ENCODE results near the gene STARD5.

STARD5 gene

GRCh38 chr15:81310480-81310879 lies 13.5 kb downstream of the STARD5 start:
- DNase-seq, result no peak

DNA sequence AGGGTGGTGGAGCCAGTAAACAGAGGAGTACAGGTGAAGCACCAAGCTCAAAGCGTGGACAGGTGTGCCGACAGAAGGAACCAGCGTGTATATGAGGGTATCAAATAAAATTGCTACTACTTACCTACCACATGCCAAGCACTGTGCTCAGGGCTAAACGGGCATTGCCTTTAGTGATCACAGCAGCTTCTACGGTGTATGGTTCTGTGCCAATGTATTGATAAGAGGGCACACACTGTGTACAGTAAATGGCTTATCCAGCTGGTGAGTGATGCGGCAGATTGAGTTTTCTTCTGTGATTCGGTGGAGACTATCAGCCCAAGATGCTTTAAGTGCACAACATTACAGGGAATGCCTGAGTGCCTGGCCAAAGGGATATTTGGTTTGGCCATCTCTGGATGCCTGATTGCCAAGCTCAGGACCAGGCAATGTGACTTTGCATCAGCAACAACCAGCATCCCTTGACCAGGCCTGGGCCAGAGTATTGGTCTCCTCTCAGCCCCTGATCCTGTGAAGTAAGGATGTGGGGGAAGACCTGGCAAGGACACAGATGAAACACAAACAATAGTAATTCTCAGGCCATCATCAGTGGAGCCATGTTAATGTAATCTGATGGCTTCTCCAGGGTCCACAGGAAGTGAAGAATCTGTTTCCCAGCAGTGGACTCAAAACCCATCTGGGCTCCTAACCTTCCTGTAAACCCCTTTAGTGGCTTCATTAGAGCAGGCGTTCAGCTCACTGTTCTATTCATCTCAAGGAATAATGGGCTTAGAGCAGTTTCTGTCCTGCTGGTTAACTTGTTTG lies 14.1 kb downstream of the STARD5 start:
- no peak for DNase-seq

DNA sequence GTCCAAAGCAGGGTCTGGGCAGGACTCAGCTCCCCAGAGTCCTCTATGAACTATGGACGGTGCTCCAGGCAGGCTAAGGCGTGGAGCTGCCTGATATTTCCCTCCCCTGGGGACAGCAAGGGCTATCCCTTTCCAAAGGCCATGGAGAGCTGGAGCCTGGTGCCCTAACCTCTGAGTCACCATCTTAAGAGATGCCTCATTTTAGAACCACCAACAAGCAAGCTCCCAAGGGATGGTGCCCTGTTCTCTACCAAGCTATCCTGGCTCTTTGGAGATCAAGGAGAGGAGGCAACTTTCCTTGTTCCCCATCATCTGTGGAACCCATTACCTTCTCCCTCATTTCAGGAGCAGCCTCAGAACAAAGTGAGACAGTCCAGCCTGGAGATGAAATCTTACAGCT lies 15.7 kb downstream of the STARD5 start:
- DNase-seq, result no peak

GRCh38 chr15:81304226-81304625 lies 19.7 kb downstream of the STARD5 start:
- no peak for DNase-seq

- peak; percentile 65 to 84 for DNase-seq
These were observed 20.4 kb downstream of the STARD5 start for GRCh38 chr15:81303244-81304225.

DNA sequence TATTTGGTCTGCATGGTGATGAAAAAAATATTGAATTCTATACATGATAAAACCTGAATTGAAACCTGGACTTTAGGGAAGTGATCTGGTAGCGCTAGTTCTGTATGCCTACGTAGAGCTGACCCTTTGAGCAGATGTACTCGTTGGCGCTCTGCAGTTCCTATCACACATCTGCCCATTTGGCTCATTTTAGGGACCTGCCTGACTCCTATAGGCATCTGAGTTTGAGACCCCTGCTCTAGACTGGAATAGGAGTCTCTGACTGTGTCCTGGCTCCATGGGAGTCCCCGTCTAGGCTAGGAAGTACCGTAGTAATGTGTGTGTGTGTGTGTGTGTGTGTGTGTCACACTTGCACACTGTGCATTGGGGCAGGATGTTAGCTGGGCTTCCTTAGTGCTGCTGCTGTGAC lies 21.2 kb downstream of the STARD5 start:
- no peak for DNase-seq

DNA sequence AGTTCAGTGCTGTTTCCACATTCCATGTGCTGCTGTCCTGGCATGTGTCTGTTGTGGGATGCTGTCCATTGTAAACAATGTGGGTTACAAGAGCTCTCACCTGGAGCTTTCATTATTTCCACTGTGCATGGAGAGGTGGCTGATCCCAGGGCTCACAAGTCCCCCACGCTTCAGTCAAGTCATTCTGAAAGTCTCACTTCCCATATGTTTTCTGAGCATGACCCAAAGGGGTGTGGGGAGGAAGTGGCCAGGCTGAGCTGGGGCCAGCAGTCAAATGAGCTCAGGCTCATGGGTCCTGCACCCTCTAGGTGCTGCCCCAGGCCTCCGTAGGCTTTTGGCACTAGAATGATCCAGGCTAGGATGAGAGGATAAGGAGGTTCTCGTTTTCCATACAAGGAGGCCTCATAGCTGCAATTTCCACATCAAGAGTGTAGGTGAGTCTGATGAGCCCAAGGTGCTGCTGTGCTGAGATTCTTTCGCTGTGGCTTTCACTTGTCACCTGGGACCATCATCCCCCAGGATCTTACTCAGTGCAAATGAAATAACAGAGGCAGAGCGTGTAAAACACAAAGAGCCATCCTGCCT lies 22.0 kb downstream of the STARD5 start:
- no peak for DNase-seq

DNA sequence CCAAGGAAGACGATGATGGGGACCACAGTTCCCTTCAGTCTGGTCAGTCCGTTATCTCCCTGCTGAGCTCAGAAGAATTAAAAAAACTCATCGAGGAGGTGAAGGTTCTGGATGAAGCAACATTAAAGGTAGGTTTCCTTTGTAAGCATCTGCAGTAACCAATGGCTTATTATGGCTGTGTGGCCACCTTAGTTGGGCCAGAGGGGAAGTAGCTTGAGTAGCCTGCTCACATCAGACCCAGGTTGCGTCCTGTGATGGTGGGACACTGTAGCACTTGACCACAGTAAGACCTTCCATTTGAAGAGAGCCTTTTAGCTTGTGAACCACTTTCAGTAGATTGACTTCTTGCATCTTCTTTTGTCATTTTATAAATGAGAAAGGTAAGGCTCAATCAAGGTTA lies 22.6 kb downstream of the STARD5 start:
- no peak for DNase-seq

DNA sequence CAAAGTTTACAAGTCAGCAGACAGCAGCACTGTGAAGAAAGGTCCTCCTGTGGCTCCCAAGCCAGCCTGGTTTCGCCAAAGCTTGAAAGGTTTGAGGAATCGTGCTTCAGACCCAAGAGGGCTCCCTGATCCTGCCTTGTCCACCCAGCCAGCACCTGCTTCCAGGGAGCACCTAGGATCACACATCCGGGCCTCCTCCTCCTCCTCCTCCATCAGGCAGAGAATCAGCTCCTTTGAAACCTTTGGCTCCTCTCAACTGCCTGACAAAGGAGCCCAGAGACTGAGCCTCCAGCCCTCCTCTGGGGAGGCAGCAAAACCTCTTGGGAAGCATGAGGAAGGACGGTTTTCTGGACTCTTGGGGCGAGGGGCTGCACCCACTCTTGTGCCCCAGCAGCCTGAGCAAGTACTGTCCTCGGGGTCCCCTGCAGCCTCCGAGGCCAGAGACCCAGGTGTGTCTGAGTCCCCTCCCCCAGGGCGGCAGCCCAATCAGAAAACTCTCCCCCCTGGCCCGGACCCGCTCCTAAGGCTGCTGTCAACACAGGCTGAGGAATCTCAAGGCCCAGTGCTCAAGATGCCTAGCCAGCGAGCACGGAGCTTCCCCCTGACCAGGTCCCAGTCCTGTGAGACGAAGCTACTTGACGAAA lies 24.2 kb downstream of the STARD5 start:
- DNase-seq, result no peak

DNA sequence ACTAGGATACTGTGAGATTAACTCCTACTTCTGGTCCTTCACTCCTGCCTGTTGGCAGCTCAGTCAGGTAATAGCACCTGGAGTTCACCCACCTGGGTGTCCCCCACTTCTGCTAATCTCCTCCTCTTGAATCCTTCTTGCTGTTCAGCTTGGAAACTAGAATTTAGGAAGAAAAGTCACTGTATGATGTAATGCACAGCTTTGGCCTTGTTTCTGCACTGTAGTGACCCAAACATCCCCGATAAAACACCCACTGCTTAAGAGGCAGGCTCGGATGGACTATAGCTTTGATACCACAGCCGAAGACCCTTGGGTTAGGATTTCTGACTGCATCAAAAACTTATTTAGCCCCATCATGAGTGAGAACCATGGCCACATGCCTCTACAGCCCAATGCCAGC lies 24.8 kb downstream of the STARD5 start:
- no peak for DNase-seq

DNA sequence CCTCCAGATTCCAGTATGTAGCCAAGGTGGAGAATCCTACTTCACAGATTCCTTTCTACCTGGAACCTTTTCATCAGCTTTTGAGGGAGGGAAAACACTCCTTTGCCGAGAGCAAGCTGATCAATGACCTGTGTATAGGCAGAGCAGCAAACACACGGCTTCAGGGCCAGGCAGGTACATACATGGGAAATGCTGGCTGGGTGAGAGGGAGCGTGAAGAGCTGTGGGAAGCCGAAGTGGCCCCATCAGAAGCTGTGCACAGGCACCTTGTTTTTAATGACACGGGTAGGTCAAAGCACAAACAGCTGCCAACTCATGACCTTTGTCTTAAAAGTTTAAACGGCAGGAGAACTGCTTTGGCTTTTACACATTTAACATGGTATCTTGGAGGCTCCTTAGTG lies 25.3 kb downstream of the STARD5 start:
- no peak for DNase-seq

DNA sequence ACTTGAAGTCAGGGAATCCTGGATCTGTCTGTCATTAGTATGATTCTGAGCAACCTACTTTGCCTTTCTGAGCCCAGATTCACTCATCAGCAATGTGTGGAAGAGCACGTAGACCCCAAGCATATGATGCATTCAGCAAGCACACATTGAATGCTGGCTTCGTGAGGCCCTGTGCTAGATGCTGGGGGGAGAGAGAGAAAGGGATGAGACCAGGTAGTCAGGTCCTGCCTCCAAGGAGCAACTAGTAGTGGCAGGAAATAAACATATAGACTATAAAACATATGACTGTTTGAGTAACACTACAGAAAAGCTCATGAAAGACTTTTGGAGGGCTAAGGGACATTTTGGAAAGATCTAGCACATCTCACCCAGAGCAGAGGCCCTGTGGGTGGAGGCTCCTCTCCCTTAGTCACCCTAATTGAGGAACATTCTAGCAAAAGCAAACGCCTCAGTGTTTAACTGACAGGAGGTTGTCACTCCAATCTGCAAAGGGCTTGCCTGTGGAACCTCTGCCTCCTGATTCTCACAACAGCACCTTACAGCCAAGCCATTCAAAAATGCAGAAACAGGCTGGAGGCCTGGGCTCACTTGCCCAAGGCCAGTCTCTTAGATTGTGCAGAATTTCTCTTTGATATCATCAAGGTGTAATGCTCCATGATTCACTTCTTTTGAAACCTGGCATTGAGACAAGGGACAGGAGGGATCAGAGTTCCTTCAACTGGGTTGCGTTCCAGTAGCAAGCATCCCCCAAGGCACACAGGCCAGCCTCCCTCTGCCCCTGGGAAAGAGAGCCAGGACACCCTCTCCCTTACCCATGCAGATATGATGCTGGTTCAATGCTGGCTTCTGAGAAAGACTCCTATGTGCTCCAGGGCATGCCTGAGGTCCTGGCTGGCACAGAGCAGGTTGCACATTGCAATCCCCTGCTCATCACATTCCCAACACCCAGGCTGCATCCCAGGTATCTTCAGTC lies 26.1 kb downstream of the STARD5 start:
- no peak for DNase-seq

GRCh38 chr15:81297147-81297572 lies 26.8 kb downstream of the STARD5 start:
- no peak for DNase-seq

DNA sequence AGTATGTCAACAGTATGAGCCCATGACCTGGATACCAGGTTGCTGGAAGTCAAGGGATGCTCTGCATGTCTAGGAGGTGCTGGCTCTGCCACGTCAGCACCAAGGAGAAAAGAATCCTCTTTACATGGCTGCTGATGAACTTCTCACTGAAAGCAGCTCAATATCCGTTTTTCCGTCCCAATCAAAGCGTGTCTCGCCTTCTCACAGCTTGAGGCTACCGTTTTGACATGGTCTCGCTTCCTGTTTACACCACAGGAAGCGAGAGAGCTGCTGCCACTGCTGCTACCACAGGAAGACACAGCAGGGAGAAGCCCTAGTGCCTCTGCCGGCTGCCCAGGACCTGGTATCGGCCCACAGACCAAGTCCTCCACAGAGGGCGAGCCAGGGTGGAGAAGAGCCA lies 27.3 kb downstream of the STARD5 start:
- DNase-seq, result no peak

DNA sequence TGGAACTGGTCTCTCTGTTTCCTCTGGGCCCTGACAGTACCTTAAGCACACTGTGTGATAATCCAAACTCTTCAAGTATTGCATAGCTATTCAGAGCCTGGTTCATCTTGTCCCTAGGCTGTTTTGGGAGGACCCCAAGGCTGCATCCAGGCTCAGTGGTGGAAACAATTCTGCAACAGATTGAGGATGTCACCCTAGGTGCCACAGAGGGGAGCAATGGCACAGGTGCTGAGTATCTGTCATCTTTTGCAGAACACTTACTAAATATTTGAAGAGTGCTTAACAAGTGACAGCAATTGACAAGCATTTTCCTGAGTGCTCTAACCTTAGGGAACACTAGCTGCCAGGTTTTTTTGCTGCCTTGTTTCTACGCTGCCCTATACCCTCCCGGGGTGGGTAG lies 27.8 kb downstream of the STARD5 start:
- DNase-seq, result no peak

GRCh38 chr15:81295486-81296121 lies 28.3 kb downstream of the STARD5 start:
- no peak for DNase-seq

DNA sequence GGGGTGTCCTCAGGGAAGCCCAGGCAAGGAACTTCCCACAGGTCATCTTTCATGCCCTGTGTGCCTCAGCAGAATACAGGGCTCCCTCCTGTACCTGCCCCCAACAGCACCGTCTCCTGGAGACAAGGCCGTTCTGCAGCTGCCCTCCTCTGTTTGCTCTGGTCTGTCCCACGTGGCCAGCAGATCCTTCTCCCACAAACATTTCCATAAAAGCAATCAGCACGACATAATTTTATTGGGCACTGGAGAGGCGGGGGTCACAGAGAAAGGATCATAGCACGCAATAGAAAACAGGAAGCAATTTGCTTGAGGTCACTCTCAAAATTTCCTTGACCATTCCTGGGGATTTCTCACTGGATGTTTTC lies 29.4 kb downstream of the STARD5 start:
- peak; percentile 78 to 80 for DNase-seq

DNA sequence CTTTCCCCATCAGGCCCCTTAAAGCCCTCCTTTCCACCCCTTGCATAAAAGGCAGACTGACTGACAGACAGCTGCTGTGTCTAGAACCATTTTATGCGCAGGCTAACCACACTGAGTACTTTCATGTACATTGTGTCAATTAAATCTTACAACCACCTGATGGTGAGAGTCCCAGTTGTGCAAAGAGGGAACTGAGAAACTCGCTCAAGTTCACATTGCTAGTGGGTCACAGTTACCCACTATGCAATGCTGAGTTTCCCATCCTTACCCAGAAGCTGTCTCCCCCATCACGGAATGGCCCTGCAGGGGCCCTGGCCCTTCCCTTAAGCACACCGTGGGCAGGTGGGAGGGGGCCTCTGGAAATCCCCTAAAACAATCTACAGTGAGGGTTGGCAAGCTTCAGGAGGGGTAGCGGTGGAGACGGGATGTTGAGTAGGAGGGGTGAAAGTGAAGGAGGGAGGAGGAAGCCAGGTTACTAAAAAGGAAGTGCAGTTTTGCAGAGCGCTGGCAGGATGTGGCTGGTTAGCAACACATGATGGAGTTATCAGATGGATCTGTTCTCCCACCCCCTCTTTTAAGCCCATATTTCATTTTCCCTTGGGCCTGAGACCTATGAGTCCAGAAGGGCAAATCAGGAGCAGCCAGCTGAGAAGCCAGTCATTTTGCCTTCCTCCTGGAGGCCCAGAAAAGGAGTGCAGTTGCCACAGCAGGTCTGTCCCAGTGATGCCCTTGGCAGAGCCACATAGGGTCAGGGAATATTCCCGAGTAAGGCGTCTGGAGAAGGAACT lies 30.0 kb downstream of the STARD5 start:
- no peak for DNase-seq

GRCh38 chr15:81292523-81293001 lies 31.4 kb downstream of the STARD5 start:
- DNase-seq, result no peak

- no peak for DNase-seq
These were observed 31.9 kb downstream of the STARD5 start for GRCh38 chr15:81291916-81292522.
